Mesothelial cell of epicardium (in vitro differentiated cells): ENCODE data around the gene SYNGR3. TPM values are rescaled to one million over a fixed set of nuclear protein-coding genes. Genes with fewer than 3 reads are reported as not detected.

ENCODE experiments used
- DNase-seq, 2 experiments: peaks; one replicate each; pipeline ENCODE4 v3.0.0; 2021; ENCODE audit warnings: low spot score in 2 of 2; ENCODE audit not compliant: unreplicated experiment in 2 of 2
- H3K27ac Mint-ChIP-seq: 2 replicates; pipeline ENCODE4 v1.8.0; 2021; ENCODE audit warnings: mixed read lengths
- H3K27me3 Mint-ChIP-seq: 2 replicates; pipeline ENCODE4 v1.8.0; 2021; ENCODE audit warnings: low read depth, mixed read lengths
- H3K36me3 Mint-ChIP-seq: 2 replicates; pipeline ENCODE4 v1.8.0; 2021; ENCODE audit warnings: mixed read lengths
- H3K4me1 Mint-ChIP-seq: 2 replicates; pipeline ENCODE4 v1.8.0; 2021; ENCODE audit warnings: mixed read lengths
- H3K4me3 Mint-ChIP-seq: 2 replicates; pipeline ENCODE4 v1.8.0; 2021; ENCODE audit warnings: mild to moderate bottlenecking, moderate library complexity, mixed read lengths
- H3K9me3 Mint-ChIP-seq: 2 replicates; pipeline ENCODE4 v1.8.0; 2021; ENCODE audit warnings: mixed read lengths
- CTCF ChIP-seq: fragments of 200-600 bp; sonication (generic); IDR thresholded peaks from one replicate; pipeline ENCODE4 v1.5.0; 2021; ENCODE audit warnings: antibody characterized with exemption; ENCODE audit not compliant: unreplicated experiment
- total RNA-seq: library from RNA; stranded (reverse); gene quantifications from 3 replicates; pipeline ENCODE4 v1.2.1, GENCODE V29; 2021

Gene SYNGR3
- total RNA-seq, 1 donor from 2014 or later: 1.0 TPM

DNA sequence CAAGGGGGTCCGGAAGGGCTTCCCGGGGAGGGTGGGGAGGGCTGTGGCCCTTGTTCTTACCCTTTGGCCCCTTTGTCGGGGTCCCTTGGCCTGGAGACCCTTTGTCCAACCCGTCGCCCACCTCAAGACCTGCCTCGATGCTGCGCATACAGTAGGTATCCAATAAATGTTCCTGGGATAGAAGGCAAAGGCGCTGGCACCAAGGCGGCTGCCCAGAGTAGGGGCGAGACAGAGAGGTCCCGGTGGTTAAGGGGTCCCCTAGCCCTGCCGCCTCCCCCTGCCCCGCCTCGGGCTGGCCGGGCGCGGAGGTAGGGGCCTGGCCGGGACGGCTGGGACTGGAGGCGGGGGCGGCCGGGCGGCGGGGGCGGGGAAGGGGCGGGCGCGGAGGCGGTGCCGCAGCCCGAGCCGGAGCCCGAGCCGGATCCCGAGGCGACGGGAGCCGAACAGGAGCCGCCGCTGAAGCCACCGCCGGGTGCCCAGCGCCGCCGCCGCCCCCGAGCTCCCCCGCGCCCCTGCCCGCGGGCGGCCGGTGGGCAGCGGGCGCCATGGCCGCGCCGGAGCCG lies 36.8 kb downstream of the SYNGR3 start, which contains the start of gene NHERF2:
Gene NHERF2 (plus strand): TSS at position 442 of the 563 bp plus-strand sequence. CDS start 104 bp downstream, at position 546.
- Mint-ChIP-seq H3K36me3 (peaks cover 2% of the 10 kb centered on the region), H3K27ac (peak within 1 kb of the TSS; percentile 39), H3K4me3 (peak within 1 kb of the TSS; percentile 79), H3K27me3 (peaks cover 13% of the 10 kb centered on the region), H3K4me1 (peaks cover 27% of the 10 kb centered on the region), H3K9me3 (no peaks in the 10 kb centered on the region)
- DNase-seq: peak in 1 of 2 experiments; percentile 26
- TF ChIP-seq CTCF: no peak

DNA sequence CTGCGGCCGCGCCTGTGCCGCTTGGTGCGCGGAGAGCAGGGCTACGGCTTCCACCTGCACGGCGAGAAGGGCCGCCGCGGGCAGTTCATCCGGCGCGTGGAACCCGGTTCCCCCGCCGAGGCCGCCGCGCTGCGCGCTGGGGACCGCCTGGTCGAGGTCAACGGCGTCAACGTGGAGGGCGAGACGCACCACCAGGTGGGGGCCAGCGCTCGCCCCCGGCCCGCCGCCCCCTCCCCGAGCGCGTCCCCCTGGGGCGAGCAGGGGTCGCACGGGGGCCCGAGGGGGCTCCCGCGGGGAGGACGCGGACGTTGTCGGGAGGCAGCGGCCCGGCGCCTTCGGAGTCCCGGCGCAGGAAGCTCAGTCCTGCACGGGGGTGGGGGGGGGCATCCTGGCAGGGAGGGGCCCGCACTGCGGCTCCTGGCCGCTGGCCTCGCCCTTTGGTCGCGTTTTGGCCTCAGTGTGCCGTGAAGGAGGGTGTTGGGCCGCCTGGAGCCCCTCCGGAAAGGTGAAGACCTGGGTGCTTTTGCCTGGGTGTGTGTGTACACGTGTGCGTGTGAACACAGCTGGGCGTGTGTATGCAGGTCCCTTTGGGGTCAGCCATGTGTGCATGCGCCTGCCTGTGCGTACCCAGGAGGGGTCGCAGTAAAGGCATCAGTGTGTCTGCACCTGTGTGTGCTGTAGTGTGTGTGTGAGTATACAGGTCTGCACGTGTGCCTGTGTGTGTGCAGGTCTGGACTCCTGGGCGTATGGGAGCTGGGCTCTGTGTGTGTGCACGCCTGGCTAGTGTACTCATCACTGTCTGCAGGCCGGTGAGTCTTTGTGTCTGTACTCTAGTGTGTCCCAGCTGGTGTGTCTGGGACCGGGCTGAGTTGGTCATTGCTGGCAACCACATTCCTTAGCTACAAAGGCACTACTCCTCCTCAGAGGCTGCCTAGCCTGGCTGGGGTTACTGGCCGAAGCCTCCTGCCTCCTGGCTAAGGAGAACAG lies 37.5 kb downstream of the SYNGR3 start:
- DNase-seq: no peak
- Mint-ChIP-seq H3K4me1 (peaks cover 29% of the 10 kb centered on the region), H3K4me3 (peak overlapping the region; percentile 79), H3K36me3 (peaks cover 2% of the 10 kb centered on the region), H3K9me3 (no peaks in the 10 kb centered on the region), H3K27ac (peak overlapping the region; percentile 39), H3K27me3 (peaks cover 6% of the 10 kb centered on the region)
- no peak for TF ChIP-seq CTCF

DNA sequence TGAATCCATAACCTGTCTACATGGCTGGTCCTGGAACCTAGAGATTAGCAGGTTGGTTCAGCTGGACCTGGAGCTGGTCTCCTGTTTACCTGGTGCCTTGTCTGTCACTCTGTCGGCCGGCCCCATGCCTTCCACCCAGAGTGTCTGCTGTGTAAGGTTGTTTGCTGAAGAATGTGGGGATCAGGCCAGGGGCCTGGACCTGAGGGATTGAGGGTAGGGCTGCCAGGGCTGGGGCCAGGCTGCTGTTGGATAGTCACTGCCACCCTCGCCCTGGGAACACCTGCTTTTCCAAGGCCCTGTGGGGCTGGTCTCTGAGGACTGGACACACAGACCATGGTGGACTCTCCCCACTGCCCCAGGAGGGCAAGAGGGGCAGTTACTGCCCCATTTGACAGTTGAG lies 38.4 kb downstream of the SYNGR3 start:
- H3K4me3 Mint-ChIP-seq: peak overlapping the region; percentile 79
- no peaks in the 10 kb centered on the region for H3K27me3 Mint-ChIP-seq
- H3K4me1 Mint-ChIP-seq: peaks cover 24% of the 10 kb centered on the region
- no peak for DNase-seq
- H3K27ac Mint-ChIP-seq: no peak overlapping the region
- peaks cover 2% of the 10 kb centered on the region for H3K36me3 Mint-ChIP-seq
- TF ChIP-seq CTCF: no peak
- no peaks in the 10 kb centered on the region for H3K9me3 Mint-ChIP-seq

- DNase-seq: no peak
- H3K4me1 Mint-ChIP-seq: peaks cover 26% of the 10 kb centered on the region
- no peaks in the 10 kb centered on the region for H3K27me3 Mint-ChIP-seq
- H3K27ac Mint-ChIP-seq: no peak overlapping the region
- H3K36me3 Mint-ChIP-seq: peaks cover 2% of the 10 kb centered on the region
- no peak overlapping the region for H3K4me3 Mint-ChIP-seq
- no peaks in the 10 kb centered on the region for H3K9me3 Mint-ChIP-seq
- TF ChIP-seq CTCF: no peak
Observed at GRCh38 chr16:2028620-2029220, 39.0 kb downstream of the SYNGR3 start.

GRCh38 chr16:2029350-2029749 lies 39.6 kb downstream of the SYNGR3 start:
- no peak overlapping the region for H3K4me3 Mint-ChIP-seq
- no peaks in the 10 kb centered on the region for H3K27me3 Mint-ChIP-seq

More at GRCh38 chr16:2029350-2029749, 39.6 kb downstream of the SYNGR3 start:
- no peak for TF ChIP-seq CTCF
- Mint-ChIP-seq H3K4me1 (peaks cover 25% of the 10 kb centered on the region), H3K27ac (no peak overlapping the region), H3K9me3 (no peaks in the 10 kb centered on the region), H3K36me3 (peaks cover 2% of the 10 kb centered on the region)
- DNase-seq: no peak
